Stomach (tissue), 4 donors: ENCODE data around the gene CHST1.

Experiments
- POLR2AphosphoS5 ChIP-seq, 3 donors: sonication (generic); formaldehyde crosslinking; IDR thresholded peaks; one replicate each; pipeline ENCODE4 v1.6.1; 2016; ENCODE audit warnings: antibody characterized with exemption in 3 of 3
- TF ChIP-seq, protein P1 (sequence below), 7 experiments: fragments of 450-650 bp in 4 of 7; fragments of 200-600 bp in 3 of 7; sonication (generic) in 3 of 7; IDR thresholded peaks; one replicate each; pipeline ENCODE4 v1.5.1; 2016 to 2019; ENCODE audit warnings: antibody characterized with exemption in 7 of 7, control low read depth in 2 of 7, mild to moderate bottlenecking in 1 of 7

DNA sequence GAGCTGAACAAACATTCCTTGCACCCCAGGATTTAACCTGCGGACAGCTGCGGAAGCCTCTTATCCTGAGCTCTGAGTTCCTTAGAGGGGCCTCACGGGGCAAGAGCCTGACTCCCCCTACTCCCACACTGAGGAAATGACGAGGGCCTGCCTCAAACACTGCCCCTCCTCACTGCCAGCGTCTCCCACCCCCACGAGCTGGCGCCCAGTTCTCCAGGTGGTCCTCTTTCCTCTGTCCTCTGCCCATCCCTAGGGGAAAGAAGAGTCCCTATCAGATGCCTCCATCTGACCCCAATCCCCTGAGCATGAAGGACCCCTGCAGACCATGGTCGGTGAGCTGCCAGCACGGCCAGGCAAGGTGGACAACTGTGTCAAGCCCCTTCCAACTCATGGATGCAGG, 14.3 kb downstream of the CHST1 start:
- TF ChIP-seq, protein P1, sequence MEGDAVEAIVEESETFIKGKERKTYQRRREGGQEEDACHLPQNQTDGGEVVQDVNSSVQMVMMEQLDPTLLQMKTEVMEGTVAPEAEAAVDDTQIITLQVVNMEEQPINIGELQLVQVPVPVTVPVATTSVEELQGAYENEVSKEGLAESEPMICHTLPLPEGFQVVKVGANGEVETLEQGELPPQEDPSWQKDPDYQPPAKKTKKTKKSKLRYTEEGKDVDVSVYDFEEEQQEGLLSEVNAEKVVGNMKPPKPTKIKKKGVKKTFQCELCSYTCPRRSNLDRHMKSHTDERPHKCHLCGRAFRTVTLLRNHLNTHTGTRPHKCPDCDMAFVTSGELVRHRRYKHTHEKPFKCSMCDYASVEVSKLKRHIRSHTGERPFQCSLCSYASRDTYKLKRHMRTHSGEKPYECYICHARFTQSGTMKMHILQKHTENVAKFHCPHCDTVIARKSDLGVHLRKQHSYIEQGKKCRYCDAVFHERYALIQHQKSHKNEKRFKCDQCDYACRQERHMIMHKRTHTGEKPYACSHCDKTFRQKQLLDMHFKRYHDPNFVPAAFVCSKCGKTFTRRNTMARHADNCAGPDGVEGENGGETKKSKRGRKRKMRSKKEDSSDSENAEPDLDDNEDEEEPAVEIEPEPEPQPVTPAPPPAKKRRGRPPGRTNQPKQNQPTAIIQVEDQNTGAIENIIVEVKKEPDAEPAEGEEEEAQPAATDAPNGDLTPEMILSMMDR (IDR thresholded peaks at IDR 0.05) = no peak
- no peak for TF ChIP-seq POLR2AphosphoS5 (IDR thresholded peaks at IDR 0.05)
